OCI-LY7 (cell line): ENCODE results near the gene UGDH. TPM values are rescaled to one million over a fixed set of nuclear protein-coding genes. Genes with fewer than 3 reads are reported as not detected.

Experiments used
- BruUV-seq: library from RNA; stranded (reverse); fragments of 400-500 nt; replicated peaks from 2 replicates; lab custom pipeline; 2021; lab: Mats Ljungman, UMichigan
- CTCF ChIA-PET: fragments of 300-600 bp; sonication (Branson Sonifier 250); formaldehyde crosslinking; loops from one replicate; lab custom pipeline; 2022; ENCODE audit warnings: antibody characterized with exemption; ENCODE audit not compliant: unreplicated experiment; lab: Charles Lee
- POLR2A ChIA-PET: fragments of 300-600 bp; sonication (Branson Sonifier 250); formaldehyde crosslinking; loops from one replicate; lab custom pipeline; 2022; ENCODE audit warnings: antibody characterized with exemption; lab: Charles Lee
- DNase-seq: peaks from one replicate; pipeline ENCODE4 v3.0.0-alpha.2; 2015; ENCODE audit warnings: low spot score
- H2AFZ ChIP-seq: fragments of 200-600 bp; sonication (generic), shearing (Covaris generic); 2 replicates; pipeline ENCODE4 v1.6.1; 2014; ENCODE audit warnings: mild to moderate bottlenecking, antibody characterized with exemption, low read length, moderate library complexity
- H3K27ac ChIP-seq: fragments of 200-600 bp; sonication (generic); 2 replicates; pipeline ENCODE4 v1.5.1; 2014; ENCODE audit warnings: mixed run types, low read depth, mild to moderate bottlenecking, moderate library complexity, low read length, inconsistent platforms; ENCODE audit not compliant: poor library complexity, severe bottlenecking
- H3K36me3 ChIP-seq: fragments of 200-600 bp; sonication (generic); 2 replicates; pipeline ENCODE4 v1.6.1; 2014; ENCODE audit warnings: mild to moderate bottlenecking, antibody characterized with exemption, low read length, moderate library complexity, mixed read lengths; ENCODE audit not compliant: insufficient read depth
- H3K4me1 ChIP-seq: fragments of 200-600 bp; sonication (generic); 2 replicates; pipeline ENCODE4 v1.5.1; 2014; ENCODE audit warnings: mild to moderate bottlenecking, low read length; ENCODE audit not compliant: insufficient read depth, poor library complexity, severe bottlenecking
- H3K4me2 ChIP-seq: fragments of 200-600 bp; sonication (generic); 2 replicates; pipeline ENCODE4 v1.6.1; 2014; ENCODE audit warnings: mild to moderate bottlenecking, low read length
- H3K4me3 ChIP-seq: fragments of 200-600 bp; sonication (generic); 2 replicates; pipeline ENCODE4 v1.5.1; 2014; ENCODE audit warnings: mild to moderate bottlenecking, low read depth, low read length; ENCODE audit not compliant: poor library complexity, severe bottlenecking
- H3K79me2 ChIP-seq: fragments of 200-600 bp; sonication (generic); 2 replicates; pipeline ENCODE4 v1.6.1; 2016; ENCODE audit warnings: low read depth, mild to moderate bottlenecking, low read length, moderate library complexity, mixed read lengths; ENCODE audit not compliant: insufficient read depth
- H3K9me2 ChIP-seq: fragments of 200-600 bp; sonication (generic); 2 replicates; pipeline ENCODE4 v1.6.1; 2016; ENCODE audit warnings: mild to moderate bottlenecking, low read length, mixed read lengths; ENCODE audit not compliant: insufficient read depth
- H3K9me3 ChIP-seq: fragments of 200-600 bp; sonication (generic); 2 replicates; pipeline ENCODE4 v1.6.1; 2014; ENCODE audit warnings: mild to moderate bottlenecking, mixed run types, low read length, mixed read lengths
- H4K20me1 ChIP-seq: fragments of 200-600 bp; sonication (generic); 2 replicates; pipeline ENCODE4 v1.6.1; 2014; ENCODE audit warnings: mild to moderate bottlenecking, antibody characterized with exemption, low read length, moderate library complexity, mixed read lengths; ENCODE audit not compliant: insufficient read depth
- EZH2phosphoT487 ChIP-seq: fragments of 200-600 bp; sonication (generic); IDR thresholded peaks from 2 replicates; pipeline ENCODE4 v1.6.1; 2018; ENCODE audit warnings: low read depth, borderline replicate concordance, mild to moderate bottlenecking, mixed run types, antibody characterized with exemption, low read length, moderate library complexity, mixed read lengths
- intact Hi-C: fragments of 100-400 bp; cut with micrococcal nuclease; formaldehyde crosslinking; loops from one replicate; pipeline ENCODE4 v1.10.0; 2022; ENCODE audit not compliant: unreplicated experiment
- total RNA-seq, 2 experiments: library from RNA; depleted of rRNA in 1 of 2; stranded (reverse); fragments of >200 nt in 1 of 2; shearing (Covaris generic) in 1 of 2; gene quantifications; 2 replicates each; pipeline ENCODE4 v1.2.3, GENCODE V29; 2014 to 2022
- TF ChIP-seq, protein P1 (sequence below): fragments of 200-600 bp; sonication (generic); conservative IDR thresholded peaks from 2 replicates; pipeline ENCODE4 v1.5.1; 2014; ENCODE audit warnings: mild to moderate bottlenecking, antibody characterized with exemption, low read length, moderate library complexity, mixed read lengths

The UGDH gene
- total RNA-seq, 2 experiments from 2014 or later: 8.1 to 33.6 TPM

DNA sequence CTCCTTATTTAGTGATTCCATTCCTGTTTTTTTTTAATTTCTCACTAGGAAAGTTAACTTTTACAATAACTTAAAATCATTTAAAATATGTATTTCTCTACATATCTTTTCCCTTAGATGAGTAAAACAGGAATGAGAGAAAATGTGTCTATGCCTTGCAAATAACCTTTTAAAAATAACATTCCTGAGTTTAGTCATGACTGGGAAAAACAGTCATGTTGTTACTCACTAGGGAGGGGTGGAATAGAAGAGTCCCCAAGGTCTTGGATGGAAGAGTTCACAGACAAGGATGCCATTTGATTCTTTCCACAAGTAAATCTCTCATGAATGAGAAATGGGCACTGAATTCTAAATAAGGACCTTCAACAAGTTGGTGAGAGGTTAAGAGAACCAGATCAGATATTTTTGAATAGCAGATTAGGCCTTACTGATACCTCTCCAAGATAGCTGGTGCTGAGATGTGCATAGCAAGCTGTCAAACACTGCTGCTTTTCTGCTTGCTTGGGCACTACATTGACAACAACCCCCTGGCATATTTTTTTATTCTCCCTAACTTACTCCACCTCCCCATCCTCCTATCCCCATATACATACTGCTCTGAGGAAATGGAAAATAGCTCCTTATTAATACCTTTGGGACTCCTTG lies 25.1 kb downstream of the UGDH start:
- CTCF ChIA-PET: no interaction called here
- intact Hi-C loops: no loop called here
- no peak overlapping the region for H3K4me2 ChIP-seq
- POLR2A ChIA-PET: no interaction called here
- H2AFZ ChIP-seq: no peak overlapping the region
- H4K20me1 ChIP-seq: no peaks in the 10 kb centered on the region
- DNase-seq: no peak
- H3K9me2 ChIP-seq: no peaks in the 10 kb centered on the region
- H3K27ac ChIP-seq: no peak overlapping the region
- H3K4me1 ChIP-seq: no peaks in the 10 kb centered on the region
- TF ChIP-seq, protein P1, sequence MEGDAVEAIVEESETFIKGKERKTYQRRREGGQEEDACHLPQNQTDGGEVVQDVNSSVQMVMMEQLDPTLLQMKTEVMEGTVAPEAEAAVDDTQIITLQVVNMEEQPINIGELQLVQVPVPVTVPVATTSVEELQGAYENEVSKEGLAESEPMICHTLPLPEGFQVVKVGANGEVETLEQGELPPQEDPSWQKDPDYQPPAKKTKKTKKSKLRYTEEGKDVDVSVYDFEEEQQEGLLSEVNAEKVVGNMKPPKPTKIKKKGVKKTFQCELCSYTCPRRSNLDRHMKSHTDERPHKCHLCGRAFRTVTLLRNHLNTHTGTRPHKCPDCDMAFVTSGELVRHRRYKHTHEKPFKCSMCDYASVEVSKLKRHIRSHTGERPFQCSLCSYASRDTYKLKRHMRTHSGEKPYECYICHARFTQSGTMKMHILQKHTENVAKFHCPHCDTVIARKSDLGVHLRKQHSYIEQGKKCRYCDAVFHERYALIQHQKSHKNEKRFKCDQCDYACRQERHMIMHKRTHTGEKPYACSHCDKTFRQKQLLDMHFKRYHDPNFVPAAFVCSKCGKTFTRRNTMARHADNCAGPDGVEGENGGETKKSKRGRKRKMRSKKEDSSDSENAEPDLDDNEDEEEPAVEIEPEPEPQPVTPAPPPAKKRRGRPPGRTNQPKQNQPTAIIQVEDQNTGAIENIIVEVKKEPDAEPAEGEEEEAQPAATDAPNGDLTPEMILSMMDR: no peak
- TF ChIP-seq EZH2phosphoT487: no peak
- no TSS peak for BruUV-seq
- H3K9me3 ChIP-seq: no peaks in the 10 kb centered on the region
- H3K79me2 ChIP-seq: no peaks in the 10 kb centered on the region
- no peak overlapping the region for H3K4me3 ChIP-seq
- peaks cover 56% of the 10 kb centered on the region for H3K36me3 ChIP-seq

DNA sequence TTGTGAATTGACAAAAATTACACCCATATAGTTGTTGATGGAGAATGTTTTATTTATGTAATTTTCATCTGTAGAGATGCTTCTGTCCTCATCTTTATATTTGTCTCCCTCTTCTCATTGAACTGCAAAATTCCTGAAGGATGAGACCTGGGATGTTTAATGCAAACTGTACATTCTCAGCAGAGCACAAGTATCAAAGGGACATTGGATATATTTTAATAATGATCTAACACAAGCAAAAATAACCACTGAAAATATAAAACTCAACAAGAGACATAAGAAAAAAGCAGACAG lies 28.6 kb downstream of the UGDH start:
- Histone ChIP-seq H3K4me2 (no peak overlapping the region), H3K4me1 (no peaks in the 10 kb centered on the region), H3K4me3 (no peak overlapping the region), H2AFZ (no peak overlapping the region), H3K36me3 (peaks cover 28% of the 10 kb centered on the region), H3K79me2 (no peaks in the 10 kb centered on the region), H3K9me2 (no peaks in the 10 kb centered on the region), H3K27ac (no peak overlapping the region), H4K20me1 (no peaks in the 10 kb centered on the region), H3K9me3 (no peaks in the 10 kb centered on the region)
- no TSS peak for BruUV-seq
- DNase-seq: no peak
- TF ChIP-seq, protein P1: no peak
- no peak for TF ChIP-seq EZH2phosphoT487
- ChIA-PET CTCF (no interaction called here), POLR2A (no interaction called here)
- intact Hi-C loops: no loop called here

DNA sequence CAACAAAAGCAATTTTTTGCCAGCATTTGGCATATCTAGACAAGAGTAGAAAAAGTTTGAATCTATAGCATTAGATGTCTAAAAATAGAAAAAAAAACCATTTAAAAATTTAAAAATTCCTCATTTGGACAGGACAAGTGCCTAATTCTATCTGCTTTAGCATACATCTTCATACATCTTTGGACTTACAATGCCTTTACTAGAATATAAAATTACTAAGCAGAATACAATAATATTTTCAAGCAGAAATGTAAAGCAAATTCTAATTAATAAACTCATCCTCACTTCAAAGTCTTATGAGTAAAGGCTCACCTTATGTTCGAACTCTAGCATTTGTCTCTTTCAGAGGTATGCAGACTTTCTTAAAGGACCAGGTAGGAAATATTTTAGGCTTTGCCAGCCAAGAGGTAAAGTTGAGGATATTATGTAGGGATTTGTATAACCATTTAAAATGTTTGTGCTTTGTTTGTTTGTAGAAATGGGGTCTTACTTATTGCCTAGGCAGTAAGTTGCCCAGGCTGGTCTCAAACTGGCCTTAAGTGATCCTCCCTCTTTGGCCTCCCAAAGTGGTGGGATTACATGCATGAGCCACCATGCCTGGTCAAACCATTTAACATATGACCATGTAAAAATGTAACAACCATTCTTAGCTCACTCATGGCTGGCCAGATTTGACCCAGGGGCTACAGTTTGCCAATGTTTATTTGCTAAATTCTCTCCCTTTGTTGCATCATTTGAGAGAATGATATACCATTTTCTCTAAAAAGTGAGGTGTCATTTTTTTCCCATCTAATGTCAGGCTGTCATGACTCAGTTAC lies 29.1 kb downstream of the UGDH start:
- Histone ChIP-seq H3K4me1 (no peaks in the 10 kb centered on the region), H2AFZ (no peak overlapping the region), H3K9me2 (no peaks in the 10 kb centered on the region), H3K4me3 (no peak overlapping the region), H3K9me3 (no peaks in the 10 kb centered on the region), H3K79me2 (no peaks in the 10 kb centered on the region), H3K4me2 (no peak overlapping the region), H3K36me3 (peaks cover 23% of the 10 kb centered on the region; the same call in 1 of the 2 replicates), H4K20me1 (no peaks in the 10 kb centered on the region), H3K27ac (no peak overlapping the region)
- POLR2A ChIA-PET: interaction anchor here (0.9 kb wide), 1 partner anchor 707 kb away, joined by 3 read pairs; no protein-coding TSS in a partner anchor
- CTCF ChIA-PET: no interaction called here
- TF ChIP-seq, protein P1: no peak
- TF ChIP-seq EZH2phosphoT487: no peak
- BruUV-seq: no TSS peak
- intact Hi-C loops: no loop called here
- DNase-seq: no peak
